ENCODE measurements around the gene ARMC2. TPM values are rescaled to one million over a fixed set of nuclear protein-coding genes. Genes with fewer than 3 reads are reported as not detected.
"Not testable (repeated sequence)": the region's sequence is repeated elsewhere in the genome, so short reads cannot be mapped to it uniquely, and the experiment has no call there.

ARMC2 gene
- total and polyA plus RNA-seq, 7 donors = 0.56 to 3.7 (median 2.0) TPM

GRCh38 chr6:108927927-108928326 is 79.7 kb downstream of the ARMC2 start:
- no peak for TF ChIP-seq CTCF (IDR thresholded peaks at IDR 0.05)
- intact Hi-C loops (cut with DNase I) = no loop called here
- Histone ChIP-seq H3K36me3 (ENCODE audit: insufficient read depth in 1 of 2, low read depth in 1 of 2) (no peaks in the 10 kb centered on the region), H3K9me3 (no peaks in the 10 kb centered on the region), H3K4me1 (no peaks in the 10 kb centered on the region), H3K4me3 (no peak overlapping the region), H3K27me3 (ENCODE audit: insufficient read depth in 3 of 3, low read length in 2 of 3) (no peaks in the 10 kb centered on the region), H3K27ac (no peak overlapping the region)
- DNase-seq (no peak), ATAC-seq (no peak)
- WGBS, 3 donors = 87 to 92% (median 87%) methylated on average over 5 of the region's 5 CpGs

- DNase-seq = no peak
- 83 to 91% (median 89%) methylated on average over 4 of the region's 4 CpGs for WGBS, 3 donors
- Histone ChIP-seq H3K27me3 (ENCODE audit: insufficient read depth in 3 of 3, low read length in 2 of 3) (no peaks in the 10 kb centered on the region), H3K9me3 (no peaks in the 10 kb centered on the region), H3K4me1 (no peaks in the 10 kb centered on the region), H3K4me3 (no peak overlapping the region), H3K27ac (no peak overlapping the region), H3K36me3 (ENCODE audit: insufficient read depth in 1 of 2, low read depth in 1 of 2) (no peaks in the 10 kb centered on the region)
- intact Hi-C loops (cut with DNase I) = no loop called here
- ATAC-seq = no peak
- TF ChIP-seq CTCF (IDR thresholded peaks at IDR 0.05) = no peak
Observed at GRCh38 chr6:108928650-108929049, 80.4 kb downstream of the ARMC2 start.

- DNase-seq; H3K4me3 ChIP-seq; H3K36me3 ChIP-seq (ENCODE audit: insufficient read depth in 1 of 2, low read depth in 1 of 2); H3K4me1 ChIP-seq; H3K27ac ChIP-seq; H3K9me3 ChIP-seq; ATAC-seq; intact Hi-C loops (cut with DNase I); H3K27me3 ChIP-seq (ENCODE audit: insufficient read depth in 3 of 3, low read length in 2 of 3): not testable (repeated sequence)
- 98% methylated on average over 3 of the region's 3 CpGs for WGBS, 3 donors
Observed at GRCh38 chr6:108931090-108931489, 82.9 kb downstream of the ARMC2 start.

- no peak for TF ChIP-seq CTCF (IDR thresholded peaks at IDR 0.05)
- H3K27me3 ChIP-seq (ENCODE audit: insufficient read depth in 3 of 3, low read length in 2 of 3) = no peaks in the 10 kb centered on the region
- no peaks in the 10 kb centered on the region for H3K36me3 ChIP-seq (ENCODE audit: insufficient read depth in 1 of 2, low read depth in 1 of 2)
- ATAC-seq (no peak), DNase-seq (no peak)
- H3K4me3 ChIP-seq = no peak overlapping the region
- no peak overlapping the region for H3K27ac ChIP-seq
- H3K9me3 ChIP-seq = no peaks in the 10 kb centered on the region
- peaks cover 17% of the 10 kb centered on the region for H3K4me1 ChIP-seq
- intact Hi-C loops (cut with DNase I) = no loop called here
- 92 to 100% (median 100%) methylated on average over 1 of the region's 1 CpG for WGBS, 3 donors
Observed at GRCh38 chr6:108937170-108937569, 88.9 kb downstream of the ARMC2 start.

GRCh38 chr6:108940741-108941140 is 92.5 kb downstream of the ARMC2 start:
- ATAC-seq (peak; percentile 44 to 68 (median 53)), DNase-seq (no peak)
- TF ChIP-seq CTCF (IDR thresholded peaks at IDR 0.05) = no peak
- peak overlapping the region; percentile 16 for H3K4me3 ChIP-seq
- WGBS, 3 donors = 30 to 47% (median 37%) methylated on average over 5 of the region's 5 CpGs
- peaks cover 52% of the 10 kb centered on the region for H3K4me1 ChIP-seq
- H3K36me3 ChIP-seq (ENCODE audit: insufficient read depth in 1 of 2, low read depth in 1 of 2) = no peaks in the 10 kb centered on the region
- H3K27ac ChIP-seq = peak overlapping the region; percentile 78
- no peaks in the 10 kb centered on the region for H3K9me3 ChIP-seq
- intact Hi-C loops (cut with DNase I) = no loop called here
- H3K27me3 ChIP-seq (ENCODE audit: insufficient read depth in 3 of 3, low read length in 2 of 3) = no peaks in the 10 kb centered on the region
